ENCODE measurements around the gene AQP1. TPM values are rescaled to one million over a fixed set of nuclear protein-coding genes. Genes with fewer than 3 reads are reported as not detected.

The AQP1 gene
- total and polyA plus RNA-seq, 2 of the 8 experiments (the other 6 are each of a cell fraction or from before 2014, with no cell fraction given) = 0.18 to 0.19 TPM

DNA sequence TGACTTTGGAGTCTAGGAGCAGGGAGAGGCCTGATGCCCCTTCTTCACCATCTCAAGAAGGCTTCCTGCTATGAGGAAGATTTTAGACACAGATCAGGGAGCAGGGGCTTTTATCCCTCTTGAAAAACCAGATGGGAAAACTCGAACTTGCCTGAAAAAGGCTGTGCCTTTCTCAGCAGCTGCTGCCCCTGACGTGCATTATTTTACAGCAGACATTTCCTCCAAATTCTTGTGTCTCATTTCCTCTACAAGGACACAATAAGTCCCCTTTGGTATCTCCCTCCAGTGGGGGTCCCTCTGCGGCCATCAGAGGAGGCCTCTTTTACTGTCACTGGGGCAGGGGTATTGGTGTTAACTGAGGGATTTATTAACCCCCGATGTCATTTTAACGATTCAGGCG is 38.0 kb upstream of the AQP1 start:
- Histone ChIP-seq H2BK5ac (ENCODE audit: low read depth, low read length) (no peak overlapping the region), H3K9me3 (ENCODE audit: insufficient read depth in 2 of 2, low read depth in 1 of 2, low read length in 1 of 2) (no peaks in the 10 kb centered on the region), H2BK15ac (ENCODE audit: low read length) (no peak overlapping the region), H3K4me1 (replicated peaks in 1 of 4; ENCODE audit: control insufficient read depth in 3 of 4, insufficient read depth in 4 of 4, low read length in 3 of 4) (peaks cover 0 to 8% (median 3%) of the 10 kb centered on the region in 4 experiments; a peak in 4 of 7 replicates), H4K8ac (ENCODE audit: extremely low read depth, insufficient read depth, low read length) (no peak overlapping the region), H3K9ac (replicated peaks in 1 of 4; ENCODE audit: extremely low read depth in 1 of 4, low read depth in 3 of 4, low read length in 3 of 4) (no peak overlapping the region), H3K79me1 (ENCODE audit: low read depth, low read length) (no peaks in the 10 kb centered on the region), H2BK12ac (ENCODE audit: low read depth, low read length) (no peak overlapping the region), H3K23me2 (ENCODE audit: low read depth, low read length) (no peaks in the 10 kb centered on the region), H3K79me2 (ENCODE audit: control insufficient read depth in 1 of 2, insufficient read depth in 2 of 2, low read length in 2 of 2) (no peaks in the 10 kb centered on the region), H3K36me3 (ENCODE audit: control insufficient read depth in 2 of 4, insufficient read depth in 4 of 4, low read length in 3 of 4) (no peaks in the 10 kb centered on the region), H3K27me3 (replicated peaks in 1 of 4; ENCODE audit: control insufficient read depth in 3 of 4, extremely low read depth in 1 of 4, insufficient read depth in 3 of 4, low read length in 3 of 4) (no peaks in the 10 kb centered on the region), H3K27ac (ENCODE audit: low read depth, low read length) (no peak overlapping the region), H3K14ac (ENCODE audit: insufficient read length) (no peak overlapping the region), H4K91ac (replicated peaks; ENCODE audit: insufficient read length, low read length) (no peak overlapping the region), H2BK120ac (replicated peaks; ENCODE audit: low read depth, low read length) (no peak overlapping the region), H3K4me2 (ENCODE audit: insufficient read depth in 1 of 2, low read depth in 2 of 2, low read length in 2 of 2) (no peak overlapping the region), H3K56ac (replicated peaks; ENCODE audit: insufficient read length, low read depth, low read length) (no peak overlapping the region), H2AFZ (ENCODE audit: low read length) (no peak overlapping the region), H2AK5ac (ENCODE audit: low read depth, low read length) (no peak overlapping the region), H4K20me1 (replicated peaks in 1 of 2; ENCODE audit: control insufficient read depth in 1 of 2, insufficient read depth in 2 of 2, low read length in 2 of 2) (no peaks in the 10 kb centered on the region), H3K18ac (ENCODE audit: extremely low read depth, low read length) (no peak overlapping the region), H2BK20ac (ENCODE audit: low read length) (no peak overlapping the region), H4K5ac (ENCODE audit: insufficient read length, low read depth, low read length) (no peak overlapping the region), H3K4ac (replicated peaks; ENCODE audit: insufficient read length, low read depth, low read length) (no peak overlapping the region), H3K23ac (ENCODE audit: insufficient read length) (no peak overlapping the region), H3K4me3 (ENCODE audit: extremely low read depth in 1 of 4, insufficient read depth in 2 of 4, low read depth in 3 of 4, low read length in 4 of 4) (no peak overlapping the region)
- ChIA-PET POLR2A (ENCODE audit: partially characterized antibody) (no interaction called here), CTCF (ENCODE audit: partially characterized antibody) (interaction anchor here (1.1 to 2.0 kb wide), 3 partner anchors 32 to 65 kb away, joined by 3 to 6 read pairs (median 3); no protein-coding TSS in a partner anchor)
- FAIRE-seq (no peak), DNase-seq (ENCODE audit: low read depth in 1 of 2, low spot score in 2 of 2) (no peak)
- TF ChIP-seq CBX5 (IDR thresholded peaks at IDR 0.05; ENCODE audit: low read depth, low read length) (no peak), RAD21 (IDR thresholded peaks at IDR 0.05 in 1 of 2, conservative IDR thresholded peaks at IDR 0.05 in 1 of 2; ENCODE audit: low read depth in 2 of 2, low read length in 2 of 2) (no peak), TBP (IDR thresholded peaks at IDR 0.05; ENCODE audit: low read depth, low read length) (no peak), PHF8 (conservative IDR thresholded peaks at IDR 0.05; ENCODE audit: low read depth, low read length) (no peak), HDAC6 (IDR thresholded peaks at IDR 0.05; ENCODE audit: low read depth, low read length) (no peak), TCF12 (IDR thresholded peaks at IDR 0.05; ENCODE audit: low read depth, low read length) (no peak), SP2 (IDR thresholded peaks at IDR 0.05; ENCODE audit: low read length) (no peak), CBX8 (IDR thresholded peaks at IDR 0.05; ENCODE audit: borderline replicate concordance, low read depth, low read length) (no peak), EGR1 (IDR thresholded peaks at IDR 0.05; ENCODE audit: borderline replicate concordance, low read depth, low read length) (no peak), RNF2 (IDR thresholded peaks at IDR 0.05; ENCODE audit: borderline replicate concordance, low read depth, low read length, missing control alignments, poor library complexity, severe bottlenecking) (no peak), BRCA1 (IDR thresholded peaks at IDR 0.05; ENCODE audit: low read depth, low read length) (no peak), GABPA (IDR thresholded peaks at IDR 0.05; ENCODE audit: borderline replicate concordance, insufficient read depth, low read length) (no peak)
- TF ChIP-seq, protein P1, sequence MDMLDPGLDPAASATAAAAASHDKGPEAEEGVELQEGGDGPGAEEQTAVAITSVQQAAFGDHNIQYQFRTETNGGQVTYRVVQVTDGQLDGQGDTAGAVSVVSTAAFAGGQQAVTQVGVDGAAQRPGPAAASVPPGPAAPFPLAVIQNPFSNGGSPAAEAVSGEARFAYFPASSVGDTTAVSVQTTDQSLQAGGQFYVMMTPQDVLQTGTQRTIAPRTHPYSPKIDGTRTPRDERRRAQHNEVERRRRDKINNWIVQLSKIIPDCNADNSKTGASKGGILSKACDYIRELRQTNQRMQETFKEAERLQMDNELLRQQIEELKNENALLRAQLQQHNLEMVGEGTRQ (IDR thresholded peaks at IDR 0.05; ENCODE audit: low read length) = no peak
- WGBS, 2 experiments (ENCODE audit: extremely low coverage in 1 of 2, insufficient coverage in 1 of 2, insufficient read length in 1 of 2, insufficient replicate concordance in 2 of 2, low coverage in 1 of 2, low lambda C conversion rate in 2 of 2, missing lambda C conversion rate in 1 of 2) = 84% methylated on average over 6 of the region's 6 CpGs; no CpG with 5 or more reads in 1 of the 2 experiments
